HG02981 (cell line): ENCODE results near the gene ECHDC1.

Experiments
- ATAC-seq: cut with Tn5 transposase; IDR thresholded peaks from one replicate; pipeline ENCODE4 v1.9.1; 2021; ENCODE audit warnings: mild to moderate bottlenecking, moderate library complexity; ENCODE audit not compliant: unreplicated experiment

Gene ECHDC1

GRCh38 chr6:127290391-127291265 is 52.8 kb downstream of the ECHDC1 start:
- ATAC-seq: peak; percentile 37

- no peak for ATAC-seq
Observed at GRCh38 chr6:127289934-127290333, 53.5 kb downstream of the ECHDC1 start.

GRCh38 chr6:127288705-127289104 is 54.7 kb downstream of the ECHDC1 start:
- no peak for ATAC-seq

GRCh38 chr6:127282184-127282583 is 61.2 kb downstream of the ECHDC1 start:
- no peak for ATAC-seq

- no peak for ATAC-seq
Observed at GRCh38 chr6:127279815-127280214, 63.6 kb downstream of the ECHDC1 start.

GRCh38 chr6:127277878-127278843 is 65.2 kb downstream of the ECHDC1 start:
- ATAC-seq: no peak

- no peak for ATAC-seq
Observed at GRCh38 chr6:127276331-127276730, 67.1 kb downstream of the ECHDC1 start.

GRCh38 chr6:127273499-127273898 is 69.9 kb downstream of the ECHDC1 start:
- no peak for ATAC-seq

GRCh38 chr6:127272576-127272975 is 70.8 kb downstream of the ECHDC1 start:
- ATAC-seq: no peak

- ATAC-seq: peak; percentile 1
Observed at GRCh38 chr6:127267646-127268625, 75.5 kb downstream of the ECHDC1 start.

- ATAC-seq: peak; percentile 61
Observed at GRCh38 chr6:127266892-127267645, 76.3 kb downstream of the ECHDC1 start.

GRCh38 chr6:127266178-127266891 is 77.1 kb downstream of the ECHDC1 start, which contains the start of gene RNF146:
RNF146 (plus strand) TSS chr6:127266864; CDS start chr6:127280339, 13,475 bp downstream.
- peak; percentile 78 for ATAC-seq

- ATAC-seq: no peak
Observed at GRCh38 chr6:127263481-127263880, 79.9 kb downstream of the ECHDC1 start.

- no peak for ATAC-seq
Observed at GRCh38 chr6:127262896-127263295, 80.5 kb downstream of the ECHDC1 start.

GRCh38 chr6:127255286-127255685 is 88.1 kb downstream of the ECHDC1 start:
- no peak for ATAC-seq

GRCh38 chr6:127249621-127250020 is 93.8 kb downstream of the ECHDC1 start:
- ATAC-seq: no peak

- ATAC-seq: no peak
Observed at GRCh38 chr6:127247114-127248096, 96.0 kb downstream of the ECHDC1 start.

- ATAC-seq: no peak
Observed at GRCh38 chr6:127243501-127243900, 99.9 kb downstream of the ECHDC1 start.
